Hindlimb muscle (tissue), 1 donor: ENCODE measurements around the gene CPM. TPM values are rescaled to one million over a fixed set of nuclear protein-coding genes. Genes with fewer than 3 reads are reported as not detected.

Experiments
- DNase-seq: peaks from one replicate; pipeline ENCODE4 v3.0.0-alpha.2; 2013
- polyA plus RNA-seq: library from polyadenylated mRNA; unstranded; fragments of 120-200 nt; gene quantifications from one replicate; pipeline ENCODE4 v1.2.1, GENCODE V29; 2013; ENCODE audit not compliant: insufficient read length

The CPM gene
- polyA plus RNA-seq, 1 donor: 4.6 TPM

DNA sequence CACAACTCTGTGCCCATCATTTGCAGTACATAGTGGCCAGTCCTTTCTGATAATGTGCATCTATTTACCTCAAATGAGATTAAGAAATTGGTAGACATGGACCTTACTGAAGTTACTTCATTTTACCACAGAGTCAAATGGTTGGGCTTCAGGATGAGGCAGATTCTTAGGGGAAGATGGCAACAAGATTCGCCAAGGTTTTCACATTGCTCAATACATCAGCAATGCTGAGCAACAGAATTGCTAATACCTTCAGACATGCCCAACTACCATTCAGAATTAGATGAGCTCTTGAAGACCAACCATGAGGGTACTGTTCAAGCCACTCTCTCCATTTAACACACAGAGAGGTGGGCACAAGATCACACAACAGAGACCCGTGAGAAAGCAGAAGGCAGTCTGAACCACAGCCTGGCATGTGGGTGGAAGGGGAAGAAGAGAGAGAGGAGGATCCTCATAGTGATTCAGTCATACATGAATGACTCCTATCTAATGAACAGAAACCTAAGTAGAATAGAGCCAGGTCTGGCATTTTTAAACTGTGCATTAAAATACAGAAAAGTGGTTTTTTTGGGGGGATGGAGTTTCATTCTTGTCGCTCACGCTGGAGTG is 28.5 kb downstream of the CPM start:
- no peak for DNase-seq

DNA sequence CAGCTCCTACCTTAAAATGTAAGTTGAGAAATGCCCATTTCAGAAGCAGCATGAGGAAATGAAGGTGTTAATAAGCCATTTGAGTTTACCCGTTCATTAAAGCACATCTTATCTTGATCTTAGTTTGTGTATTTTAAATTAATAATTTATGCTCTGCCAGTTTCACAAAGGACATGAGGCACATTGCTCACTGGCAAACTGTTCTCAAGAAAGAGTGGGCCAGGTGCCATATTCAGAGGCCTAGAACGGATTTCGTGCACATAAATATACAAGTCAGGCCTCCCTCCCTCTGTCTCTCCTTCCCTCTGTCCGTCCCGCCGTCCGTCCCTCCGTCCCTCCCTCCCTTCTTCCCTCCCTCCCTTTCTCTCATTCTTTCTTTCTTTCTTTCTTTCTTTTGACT is 29.5 kb downstream of the CPM start:
- no peak for DNase-seq

DNA sequence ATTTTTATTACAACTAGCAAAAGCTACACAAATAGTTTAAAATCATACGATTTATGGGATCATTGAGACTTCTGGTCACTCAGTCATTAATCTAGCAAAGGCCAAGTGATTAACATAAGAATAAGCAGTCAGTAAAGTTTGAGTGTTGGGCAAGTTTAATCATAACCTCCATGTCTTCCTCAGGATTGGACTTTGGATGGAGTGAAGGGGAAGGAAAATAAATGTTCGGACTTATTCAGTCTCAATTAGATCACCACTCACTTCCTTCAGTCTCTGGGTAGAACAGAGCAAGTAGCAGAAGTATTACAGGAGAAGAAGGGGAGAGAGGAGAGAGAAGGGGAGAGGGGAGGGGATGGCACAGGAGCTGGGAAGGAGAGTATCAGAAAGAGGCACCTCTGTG is 31.4 kb downstream of the CPM start:
- no peak for DNase-seq

DNA sequence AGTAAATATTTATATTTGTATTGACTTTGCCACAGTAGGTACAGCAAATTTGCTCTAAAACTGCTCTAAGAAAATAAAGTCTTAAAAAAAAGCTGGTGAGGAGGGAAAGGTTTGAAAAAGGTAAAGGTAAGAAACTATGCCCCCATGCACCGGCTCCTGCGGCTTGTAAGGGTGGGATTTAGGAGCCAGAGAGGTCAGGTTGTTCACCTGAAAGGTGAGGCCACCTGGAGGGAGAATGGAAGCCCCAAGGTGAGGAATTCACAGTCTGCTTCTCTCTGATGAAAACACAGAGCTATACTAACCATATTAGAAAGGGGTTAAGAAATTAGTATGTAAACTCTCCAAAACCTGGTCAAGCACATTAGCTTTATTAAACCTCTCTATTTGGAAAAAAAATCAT is 31.8 kb downstream of the CPM start:
- DNase-seq: no peak

DNA sequence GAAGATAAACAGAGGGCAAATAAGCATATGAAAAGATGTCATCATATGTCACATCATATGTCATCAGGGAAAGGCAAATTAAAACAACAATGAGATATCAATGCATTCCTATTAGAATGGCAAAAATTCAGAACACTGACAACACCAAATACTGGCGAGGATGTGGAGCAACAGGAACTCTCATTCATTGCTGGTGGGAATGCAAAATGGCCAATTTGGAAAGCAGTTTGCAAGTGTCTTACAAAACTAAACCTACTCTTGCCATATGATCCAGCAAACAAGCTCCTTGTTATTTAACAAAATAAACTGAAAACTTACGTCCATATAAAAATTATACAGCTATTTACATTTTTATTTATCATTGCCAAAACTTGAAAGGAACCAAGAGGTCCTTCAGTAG is 32.7 kb downstream of the CPM start:
- DNase-seq: no peak

DNA sequence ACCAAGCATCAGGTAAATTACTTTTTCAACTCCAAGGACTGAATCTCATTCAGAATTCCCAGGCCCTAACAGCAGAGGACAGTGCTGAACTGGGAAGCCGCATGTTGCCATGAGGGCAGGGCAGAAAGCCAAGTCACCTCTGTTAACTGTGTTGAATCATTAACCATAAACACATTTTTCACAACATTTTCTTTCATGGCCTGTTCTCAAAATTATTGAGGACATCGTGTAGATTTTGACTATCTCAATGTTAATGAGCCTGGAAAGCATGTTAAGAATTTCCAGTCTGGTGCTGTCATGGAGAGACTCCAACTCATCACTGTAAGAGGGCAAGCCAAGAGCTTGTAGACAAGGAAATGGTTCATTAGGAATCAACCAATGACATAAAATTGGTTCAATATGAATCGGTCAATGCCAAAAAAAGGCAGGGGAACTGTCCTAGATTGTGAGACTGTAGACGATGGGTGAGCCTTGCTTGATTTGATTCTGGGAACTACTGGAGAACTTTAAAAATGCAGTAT is 33.7 kb downstream of the CPM start:
- DNase-seq: no peak

DNA sequence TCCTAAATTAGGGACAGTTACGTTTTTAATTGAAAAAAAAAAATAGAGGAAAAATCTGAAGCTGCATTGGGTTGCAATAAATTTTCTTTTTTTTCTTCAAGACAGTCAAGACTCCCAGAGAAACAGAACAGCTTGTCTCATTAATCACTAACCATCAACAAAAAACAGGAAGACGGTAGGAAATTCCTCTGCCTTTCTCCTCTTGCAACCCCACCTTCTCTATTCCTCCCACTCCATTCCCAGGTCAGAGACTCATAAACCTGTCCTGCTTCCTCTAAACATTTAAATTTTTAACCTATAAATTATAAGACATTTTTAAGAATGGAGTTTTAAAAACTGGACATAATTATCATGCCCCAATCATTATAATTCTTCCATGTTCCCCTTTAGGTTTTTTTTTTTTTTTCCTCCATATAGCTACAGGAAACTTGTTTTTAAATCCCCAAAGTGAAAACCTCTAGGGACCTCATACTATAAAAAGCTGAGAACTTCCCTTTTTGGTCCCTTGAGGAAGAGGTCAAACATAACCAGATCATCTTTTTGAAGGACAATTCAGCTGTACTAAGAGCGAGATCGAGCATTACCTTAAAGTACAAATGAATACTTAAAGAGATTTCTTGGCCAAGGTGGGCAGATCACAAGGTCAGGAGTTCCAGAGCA is 36.0 kb downstream of the CPM start:
- DNase-seq: no peak

DNA sequence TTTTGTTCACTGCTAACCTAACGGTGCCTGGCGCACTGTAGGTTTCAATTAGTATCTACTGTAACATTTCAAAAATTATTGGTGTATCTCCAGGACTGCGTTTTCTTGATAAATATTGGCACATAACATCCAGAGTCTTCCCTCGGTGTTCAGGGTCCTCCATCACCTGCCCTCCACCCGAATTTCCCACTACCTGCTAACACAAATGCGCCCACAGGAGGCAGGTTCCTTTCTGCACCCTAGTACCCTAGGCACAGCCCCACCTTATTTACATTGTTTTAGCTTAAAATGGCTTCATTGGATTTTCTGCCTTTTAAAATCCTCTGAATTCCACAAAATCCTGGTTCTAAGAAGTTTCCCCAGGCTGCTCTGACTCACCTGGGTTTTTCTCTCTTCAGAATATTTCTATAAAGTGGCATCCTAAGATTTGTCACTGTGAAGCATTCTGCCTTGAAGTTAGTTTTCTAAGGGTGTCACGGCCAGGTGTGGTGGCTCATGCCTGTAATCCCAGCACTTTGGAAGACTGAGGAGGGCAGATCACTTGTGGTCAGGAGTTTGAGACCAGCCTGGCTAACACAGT is 38.6 kb downstream of the CPM start:
- DNase-seq: no peak

DNA sequence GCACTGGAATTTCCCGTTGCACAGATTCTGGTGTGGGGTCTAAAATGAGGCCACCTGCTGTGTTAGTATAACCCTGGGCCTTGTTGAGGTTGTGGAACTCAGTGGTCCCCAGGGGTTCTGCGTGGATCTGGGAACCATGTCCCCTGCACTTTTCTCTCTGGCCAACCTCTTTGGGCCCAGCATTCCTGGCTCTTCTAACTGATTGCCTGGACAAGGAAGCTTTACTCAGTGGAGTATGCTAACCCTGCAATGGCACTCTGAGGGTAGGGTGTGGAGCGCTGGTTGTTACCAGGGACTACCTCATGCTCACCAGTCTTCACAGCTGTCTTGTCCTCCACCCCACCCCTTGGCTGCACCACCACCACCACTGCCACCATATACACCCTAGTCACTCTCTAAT is 39.2 kb downstream of the CPM start:
- no peak for DNase-seq

DNA sequence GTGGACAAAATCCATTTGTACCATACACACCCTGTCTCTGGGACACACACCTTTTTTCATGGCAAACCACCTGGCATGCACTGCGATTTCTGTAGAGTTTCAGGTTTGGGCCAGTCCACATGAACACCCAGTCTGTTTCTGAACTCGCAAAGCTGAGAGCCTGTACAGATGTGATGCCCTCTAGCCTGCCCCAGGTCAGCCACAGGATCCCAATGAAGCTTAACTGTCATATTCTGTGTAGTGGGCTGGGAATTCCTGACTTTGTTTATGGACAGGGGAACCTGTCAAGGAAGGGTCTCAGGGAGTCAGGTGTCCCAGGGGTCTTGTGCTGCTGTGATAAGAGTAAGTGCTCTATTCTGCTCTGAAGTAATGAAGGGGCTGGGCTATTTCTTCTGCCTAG is 39.8 kb downstream of the CPM start:
- DNase-seq: no peak

DNA sequence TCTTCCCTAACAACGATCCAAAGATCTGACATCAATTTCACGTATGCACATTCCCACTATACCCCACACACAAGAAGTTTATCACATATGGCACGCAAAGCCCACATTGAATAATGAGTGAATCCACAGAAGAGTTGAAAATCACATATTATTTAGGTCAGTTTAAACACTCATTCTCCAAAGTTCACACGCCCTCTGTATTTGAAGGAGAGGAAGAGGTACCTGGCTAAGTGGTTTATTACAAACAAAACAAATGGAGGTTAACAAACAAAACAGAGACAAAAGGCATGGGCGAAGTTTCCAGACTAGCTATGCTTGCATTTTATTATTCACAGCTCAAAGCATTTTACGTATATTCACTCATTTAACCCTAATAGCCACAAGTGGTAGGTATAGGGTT is 41.8 kb downstream of the CPM start:
- DNase-seq: no peak

DNA sequence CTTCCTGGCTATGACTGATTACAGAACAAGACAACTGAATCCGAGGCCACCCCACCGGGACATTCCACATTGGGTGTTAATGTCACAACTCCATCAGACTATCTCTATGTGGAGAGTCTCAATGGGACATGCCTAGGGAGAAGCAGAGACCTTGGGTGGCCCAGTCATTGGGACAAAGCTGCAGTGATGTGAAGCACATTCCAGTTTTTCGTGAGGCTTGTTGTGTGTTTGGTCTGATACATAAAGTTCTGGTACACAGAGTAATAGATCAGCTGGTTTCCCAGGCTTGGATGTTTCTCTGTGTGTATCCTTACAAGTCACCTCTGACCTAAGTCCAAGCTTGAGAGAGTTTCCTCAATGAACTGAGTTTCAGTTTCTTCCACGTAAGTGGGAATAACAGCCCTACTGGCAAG is 42.3 kb downstream of the CPM start:
- no peak for DNase-seq

DNA sequence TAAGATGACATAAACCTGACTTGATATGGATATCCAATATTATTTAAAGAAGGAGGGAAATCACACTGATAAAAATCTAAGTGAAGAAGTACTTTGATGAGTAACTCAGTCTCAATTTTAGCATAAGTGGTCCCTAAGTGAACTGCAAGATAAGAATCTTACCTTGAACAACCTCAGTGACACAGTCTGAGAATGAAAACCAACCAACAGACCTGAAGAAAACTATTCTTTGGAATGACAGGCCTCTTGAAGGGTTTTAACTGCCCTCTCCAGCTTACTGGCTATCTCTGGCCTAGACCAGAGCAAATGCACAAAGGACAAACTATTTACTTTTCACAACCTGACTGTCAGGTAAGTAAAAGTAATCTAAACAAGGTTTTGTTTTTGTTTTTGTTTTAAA is 44.7 kb downstream of the CPM start:
- no peak for DNase-seq

DNA sequence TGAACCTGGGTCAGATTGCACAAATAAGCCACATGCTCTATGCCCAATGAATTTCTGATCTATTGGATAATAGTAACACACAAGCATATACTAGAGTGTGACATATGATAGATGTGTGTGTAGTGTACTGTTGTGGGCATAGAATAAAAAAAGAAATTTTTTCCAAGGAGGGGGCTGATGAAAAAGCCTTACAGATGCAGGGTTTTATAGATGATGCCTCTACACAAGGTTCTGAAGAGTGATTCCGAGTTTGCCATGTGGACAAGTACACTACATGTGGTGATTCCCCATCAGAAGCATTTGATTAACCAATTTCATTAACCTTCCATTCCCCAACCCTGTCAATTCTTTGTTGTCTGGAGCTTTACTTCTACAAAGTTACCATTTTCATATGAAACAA is 45.3 kb downstream of the CPM start:
- DNase-seq: no peak

DNA sequence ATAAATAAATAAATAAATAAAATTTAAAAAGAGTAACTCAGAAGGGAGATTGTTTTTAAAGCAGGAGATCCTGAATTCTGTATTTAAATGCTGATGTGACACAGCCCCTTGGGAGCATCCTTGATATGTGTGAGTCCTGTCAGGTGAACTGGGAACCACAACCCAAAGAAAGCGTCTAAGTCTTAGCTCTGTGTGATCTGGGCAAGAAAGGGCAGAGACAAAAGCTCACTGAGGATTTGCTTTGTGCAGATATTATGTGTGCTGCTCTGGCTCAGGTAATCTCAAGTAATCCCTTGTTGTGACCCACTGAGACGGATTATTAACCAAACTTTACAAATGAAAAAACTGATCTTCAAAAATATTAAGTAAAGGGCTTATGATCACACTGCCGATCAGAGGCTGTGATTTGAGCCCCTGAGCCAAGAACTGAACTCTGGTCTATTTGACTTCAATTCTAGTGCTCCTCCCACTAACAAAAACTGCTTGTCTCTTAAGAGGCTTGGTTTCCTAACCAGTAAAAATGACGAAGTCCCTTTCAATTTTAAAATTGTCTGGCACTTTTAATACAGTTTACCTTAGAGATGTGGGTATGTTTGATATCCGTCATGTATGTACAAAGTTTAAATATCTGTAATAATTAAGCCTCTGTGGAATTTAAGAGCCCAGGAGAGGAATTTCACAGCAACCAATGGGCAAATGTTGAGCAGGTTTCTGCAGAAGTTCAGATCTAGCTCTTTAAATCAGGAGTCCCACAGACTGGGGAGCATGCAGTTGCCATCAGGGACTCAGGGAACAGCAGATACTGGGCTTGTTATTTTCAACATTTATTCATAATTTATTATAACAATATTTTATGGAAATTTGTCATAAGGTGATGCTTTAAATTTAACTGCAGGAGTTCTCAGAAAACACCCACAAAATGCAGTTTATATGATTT is 46.1 kb downstream of the CPM start:
- no peak for DNase-seq

DNA sequence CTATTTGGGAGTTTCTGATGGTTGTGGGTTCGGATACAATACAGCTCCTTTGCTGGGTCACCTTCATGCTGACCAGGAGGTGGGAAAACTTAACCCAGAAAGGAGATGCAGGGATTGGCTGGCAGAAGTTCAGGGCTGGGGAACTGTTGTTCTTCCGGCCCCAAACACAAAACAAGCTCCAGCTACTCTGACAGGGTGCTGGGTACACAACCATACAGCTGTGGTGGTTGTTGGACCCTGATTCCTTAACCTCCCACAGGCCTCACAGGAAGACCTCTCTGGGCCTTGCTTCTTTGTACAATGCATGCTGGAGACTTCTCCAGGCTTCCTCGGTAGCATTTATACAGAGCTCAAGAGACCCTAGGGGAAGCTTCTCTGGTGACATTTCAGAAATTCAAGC is 47.6 kb downstream of the CPM start:
- DNase-seq: no peak

DNA sequence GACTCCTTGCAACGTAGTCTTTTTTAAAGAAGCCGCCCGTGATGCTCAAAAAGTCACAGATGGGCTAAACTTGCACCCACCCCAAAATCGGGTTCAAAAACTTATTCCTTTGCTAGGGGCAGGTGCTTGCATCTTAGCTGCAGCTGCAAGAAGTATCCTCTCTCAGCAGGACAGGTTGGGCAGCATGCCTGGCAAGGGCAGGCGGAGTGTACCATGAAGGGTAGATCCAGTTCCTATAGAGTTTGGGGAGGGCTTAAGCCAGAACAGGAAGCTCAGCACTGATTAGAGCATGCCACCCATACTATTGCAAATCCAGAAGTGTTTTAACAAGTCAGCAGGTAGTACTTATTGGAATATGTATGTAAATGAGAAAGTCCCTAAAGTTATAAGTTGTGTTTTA is 48.7 kb downstream of the CPM start:
- DNase-seq: no peak

DNA sequence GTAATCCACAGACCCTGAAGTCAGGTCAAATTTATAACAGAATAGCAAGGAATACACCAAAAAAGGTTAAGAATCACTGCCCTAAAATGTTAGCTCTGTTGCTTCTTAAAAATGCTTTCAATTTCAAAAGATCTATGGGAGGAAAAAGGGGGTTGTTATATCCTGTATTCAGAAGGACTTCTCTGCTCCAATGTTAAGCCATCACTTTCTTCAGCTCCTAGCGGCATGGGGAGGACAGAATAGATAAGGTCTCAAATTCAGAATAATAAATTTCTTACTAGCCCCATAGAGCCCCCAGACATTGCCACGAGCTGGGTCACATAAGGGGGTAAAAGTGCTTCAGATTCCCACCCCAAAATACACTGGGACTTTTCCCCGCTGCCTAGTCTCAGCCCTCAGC is 49.8 kb downstream of the CPM start:
- no peak for DNase-seq

DNA sequence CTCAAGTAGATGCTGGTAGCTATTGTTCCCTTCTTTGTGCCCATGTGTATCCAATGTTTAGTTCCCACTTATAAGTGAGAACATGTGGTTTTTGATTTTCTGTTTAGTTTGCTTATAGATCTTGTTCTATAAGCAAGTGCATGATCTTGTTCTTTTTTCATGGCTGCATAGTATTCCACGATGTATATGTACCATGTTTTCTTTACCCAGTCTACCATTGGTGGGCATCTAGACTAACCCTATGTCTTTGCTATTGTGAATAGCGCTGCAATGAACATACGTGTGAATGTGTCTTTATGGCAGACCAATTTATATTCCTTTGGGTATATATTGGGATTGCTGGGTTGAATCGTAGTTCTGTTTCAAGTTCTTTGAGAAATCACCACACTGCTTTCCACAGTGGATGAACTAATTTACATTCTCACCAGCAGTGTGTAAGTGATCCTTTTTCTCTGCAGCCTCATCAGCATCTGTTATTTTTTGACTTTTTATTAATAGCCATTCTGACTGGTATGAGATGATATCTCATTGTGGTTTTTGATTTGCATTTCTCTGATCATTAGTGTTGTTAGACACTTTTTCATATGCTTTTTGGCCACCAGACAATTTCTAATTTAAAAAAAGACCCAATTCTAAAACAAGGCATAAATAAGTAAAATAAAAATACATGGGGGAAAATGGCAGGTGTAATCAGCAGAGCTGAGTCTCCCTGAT is 50.6 kb downstream of the CPM start:
- DNase-seq: no peak

DNA sequence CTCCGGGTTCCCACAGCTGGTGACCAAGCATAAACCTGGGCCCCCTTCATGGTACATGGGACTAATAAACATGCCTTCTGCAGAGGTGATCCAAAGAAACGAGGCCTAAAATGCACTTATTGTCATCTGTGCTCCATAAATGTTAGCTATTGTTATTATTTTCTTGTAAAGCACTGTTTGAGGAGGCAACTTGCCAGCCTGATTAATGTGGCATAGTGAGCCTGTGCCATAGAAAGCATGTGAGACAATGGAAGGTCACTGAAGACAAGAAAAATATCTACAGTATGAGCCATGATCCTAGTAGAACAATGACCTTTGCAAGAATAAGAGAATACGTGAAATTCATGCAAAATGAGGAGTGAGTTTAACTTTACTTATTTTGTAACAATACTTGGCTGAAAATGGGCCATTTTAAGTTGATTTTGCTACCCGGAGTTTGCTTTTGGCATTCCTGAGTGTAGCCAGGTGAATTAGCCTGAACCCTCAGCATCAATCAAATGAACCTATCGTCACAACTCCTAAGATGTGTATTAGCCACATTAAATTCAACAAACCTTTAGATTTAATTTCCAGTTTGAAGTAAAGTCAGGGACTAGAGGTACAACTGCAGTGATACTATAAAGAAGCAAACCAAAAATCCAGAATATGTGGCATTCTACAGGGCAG is 52.2 kb downstream of the CPM start:
- no peak for DNase-seq

DNA sequence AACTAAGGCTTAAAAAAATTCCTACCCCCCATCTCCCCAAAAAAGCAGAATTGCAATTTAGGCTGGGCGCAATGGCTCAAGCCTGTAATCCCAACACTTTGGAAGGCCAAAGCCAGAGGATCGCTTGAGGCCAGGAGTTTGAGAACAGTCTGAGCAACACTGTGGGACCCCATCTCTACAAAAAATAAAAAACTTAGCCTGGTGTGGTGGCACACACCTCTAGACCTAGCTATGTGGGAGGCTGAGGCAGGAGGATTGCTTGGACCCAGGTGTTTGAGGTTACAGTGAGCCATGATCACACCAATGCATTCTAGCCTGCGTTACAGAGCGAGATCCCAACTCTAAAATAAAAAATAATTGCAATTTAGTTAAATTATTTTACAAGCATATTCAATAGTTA is 54.1 kb downstream of the CPM start:
- DNase-seq: no peak

DNA sequence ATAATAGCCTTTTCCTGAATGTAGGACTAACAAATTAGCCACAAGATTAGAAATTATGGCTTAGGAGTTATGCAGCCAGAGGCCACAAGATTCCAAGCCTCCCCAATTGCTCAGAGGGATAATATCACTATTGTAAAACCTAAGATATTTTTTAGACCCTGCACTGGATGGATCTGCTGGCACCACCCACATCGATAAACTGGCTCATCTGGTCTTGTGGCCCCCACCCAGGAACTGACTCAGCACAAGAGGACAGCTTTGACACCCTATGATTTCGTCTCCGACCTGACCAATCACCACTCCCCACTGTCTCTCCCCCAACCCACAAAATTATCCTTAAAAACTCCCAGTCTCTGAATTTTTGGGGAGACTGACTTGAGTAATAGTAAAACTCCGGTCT is 54.7 kb downstream of the CPM start:
- DNase-seq: no peak
